ENCODE measurements around the gene RBAK. TPM values are rescaled to one million over a fixed set of nuclear protein-coding genes. Genes with fewer than 3 reads are reported as not detected.

RBAK gene
- total RNA-seq, 1 donor = 12.1 TPM

DNA sequence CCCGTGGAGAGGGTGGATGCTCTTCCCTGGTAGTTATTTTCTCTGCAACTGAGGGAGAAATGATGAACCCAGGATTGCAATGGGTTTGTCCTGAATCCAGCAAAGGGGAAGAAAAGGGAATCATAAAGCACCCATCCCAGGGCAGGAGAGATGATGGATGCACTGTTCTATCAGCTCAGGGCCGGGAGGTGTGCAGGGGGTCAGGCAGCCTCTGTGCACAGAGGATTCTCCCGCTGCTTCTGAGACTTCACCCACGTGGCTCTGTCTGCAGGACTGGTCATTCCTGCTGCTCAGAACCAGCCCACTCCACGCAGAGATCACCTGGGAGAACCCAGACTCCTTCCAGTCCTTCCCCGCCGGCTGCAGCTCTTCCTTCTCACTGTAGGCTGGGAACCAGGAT lies 70.7 kb downstream of the RBAK start:
- DNase-seq (ENCODE audit: low read depth) = no peak
- TF ChIP-seq, protein P1, sequence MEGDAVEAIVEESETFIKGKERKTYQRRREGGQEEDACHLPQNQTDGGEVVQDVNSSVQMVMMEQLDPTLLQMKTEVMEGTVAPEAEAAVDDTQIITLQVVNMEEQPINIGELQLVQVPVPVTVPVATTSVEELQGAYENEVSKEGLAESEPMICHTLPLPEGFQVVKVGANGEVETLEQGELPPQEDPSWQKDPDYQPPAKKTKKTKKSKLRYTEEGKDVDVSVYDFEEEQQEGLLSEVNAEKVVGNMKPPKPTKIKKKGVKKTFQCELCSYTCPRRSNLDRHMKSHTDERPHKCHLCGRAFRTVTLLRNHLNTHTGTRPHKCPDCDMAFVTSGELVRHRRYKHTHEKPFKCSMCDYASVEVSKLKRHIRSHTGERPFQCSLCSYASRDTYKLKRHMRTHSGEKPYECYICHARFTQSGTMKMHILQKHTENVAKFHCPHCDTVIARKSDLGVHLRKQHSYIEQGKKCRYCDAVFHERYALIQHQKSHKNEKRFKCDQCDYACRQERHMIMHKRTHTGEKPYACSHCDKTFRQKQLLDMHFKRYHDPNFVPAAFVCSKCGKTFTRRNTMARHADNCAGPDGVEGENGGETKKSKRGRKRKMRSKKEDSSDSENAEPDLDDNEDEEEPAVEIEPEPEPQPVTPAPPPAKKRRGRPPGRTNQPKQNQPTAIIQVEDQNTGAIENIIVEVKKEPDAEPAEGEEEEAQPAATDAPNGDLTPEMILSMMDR (IDR thresholded peaks at IDR 0.05; ENCODE audit: insufficient read depth, low read depth, low read length) = no peak
- H3K4me3 ChIP-seq (ENCODE audit: low read depth, low read length) = no peak overlapping the region

DNA sequence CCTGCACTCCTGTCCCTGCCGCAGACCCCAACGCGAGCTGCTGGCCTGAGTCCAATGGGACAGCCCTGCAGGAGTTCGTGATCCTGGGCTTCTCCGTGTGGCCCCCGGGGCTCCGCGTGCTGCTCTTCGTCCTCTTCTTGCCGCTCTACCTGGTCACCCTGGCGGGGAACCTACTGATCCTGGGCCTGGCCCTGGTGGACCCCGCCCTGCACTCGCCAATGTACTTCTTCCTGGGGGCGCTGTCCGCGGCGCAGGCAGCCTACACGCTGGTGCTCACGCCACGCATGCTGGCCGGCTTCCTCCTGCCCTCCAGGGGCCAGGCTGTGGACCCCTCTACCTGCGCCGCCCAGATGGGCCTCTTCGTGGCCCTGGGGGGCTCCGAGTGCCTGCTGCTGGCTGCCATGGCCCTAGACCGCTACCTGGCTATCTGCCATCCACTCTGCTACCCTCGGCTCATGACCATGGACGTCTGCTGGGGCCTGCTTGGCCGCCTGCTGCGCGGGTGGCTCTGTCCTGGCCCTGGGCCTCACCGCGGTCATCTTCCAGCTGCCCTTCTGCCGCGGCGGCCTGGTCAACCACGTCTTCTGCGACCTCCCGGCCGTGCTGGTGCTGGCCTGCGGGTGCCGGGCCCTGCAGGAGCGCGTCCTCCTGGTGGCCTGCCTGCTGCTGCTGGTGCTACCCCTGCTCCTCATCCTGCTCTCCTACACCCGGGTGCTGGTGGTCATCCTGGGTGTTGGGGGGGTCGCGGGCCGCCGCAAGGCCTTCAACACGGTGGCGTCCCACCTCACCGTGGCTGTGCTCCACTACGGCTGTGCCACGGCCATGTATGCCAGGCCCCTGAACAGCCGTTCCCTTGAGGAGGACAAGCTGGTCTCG lies 71.7 kb downstream of the RBAK start:
- DNase-seq (ENCODE audit: low read depth) = no peak
- H3K4me3 ChIP-seq (ENCODE audit: low read depth, low read length) = no peak overlapping the region
- TF ChIP-seq, protein P1 (IDR thresholded peaks at IDR 0.05; ENCODE audit: insufficient read depth, low read depth, low read length) = no peak

Small RNA genes lying within 50 kb of the gene (small RNA-seq; reads per million reads assigned to genes)
- gene AC092032.1 = not detected

Other genes with a start within 250 kb of the RBAK start
- gene PAPOLB, start 183.8 kb upstream of the RBAK start, total RNA-seq = under 0.01 TPM in 1 of 2 replicates, not detected in the other
- gene RADIL, start 162.1 kb upstream of the RBAK start, total RNA-seq = under 0.01 and 0.32 TPM in 2 replicates
- not detected in 2 replicates for gene MMD2, start 86.7 kb upstream of the RBAK start, total RNA-seq
- gene WIPI2, start 144.4 kb downstream of the RBAK start, total RNA-seq = 45.7 and 61.3 TPM in 2 replicates
- 0.97 and 2.2 TPM in 2 replicates for gene SLC29A4, start 237.1 kb downstream of the RBAK start, total RNA-seq